KMS-11 (cell line): Measurements from ENCODE around the gene ITFG2.
A peak's percentile ranks its signal among the peaks of the same experiment; 100 is the strongest.

Experiments used
- H2AFZ ChIP-seq: fragments of 200-600 bp; sonication (generic); 2 replicates; pipeline ENCODE4 v1.6.1; 2016; ENCODE audit warnings: antibody characterized with exemption, mixed run types, low read depth
- H3K27ac ChIP-seq: fragments of 200-600 bp; sonication (generic); 2 replicates; pipeline ENCODE4 v1.6.1; 2016; ENCODE audit warnings: mild to moderate bottlenecking, mixed run types
- H3K27me3 ChIP-seq: fragments of 200-600 bp; sonication (generic); 2 replicates; pipeline ENCODE4 v1.6.1; 2017; ENCODE audit warnings: mild to moderate bottlenecking, low read depth, mixed run types, moderate library complexity; ENCODE audit not compliant: insufficient read depth
- H3K36me3 ChIP-seq: fragments of 200-600 bp; sonication (generic); 2 replicates; pipeline ENCODE4 v1.6.1; 2017; ENCODE audit warnings: mild to moderate bottlenecking, mixed run types; ENCODE audit not compliant: insufficient read depth
- H3K4me1 ChIP-seq: fragments of 200-600 bp; sonication (generic); 2 replicates; pipeline ENCODE4 v1.6.1; 2016; ENCODE audit warnings: mild to moderate bottlenecking, low read depth, mixed run types; ENCODE audit not compliant: poor library complexity, severe bottlenecking
- H3K4me2 ChIP-seq: fragments of 200-600 bp; sonication (generic); 2 replicates; pipeline ENCODE4 v1.7.0; 2016; ENCODE audit warnings: mild to moderate bottlenecking, mixed run types
- H3K4me3 ChIP-seq: fragments of 200-600 bp; sonication (generic); IDR thresholded peaks from 2 replicates; pipeline ENCODE4 v1.6.1; 2017; ENCODE audit warnings: low read depth, low read length, mixed read lengths; ENCODE audit not compliant: insufficient read depth
- H3K79me2 ChIP-seq: fragments of 200-600 bp; sonication (generic); 2 replicates; pipeline ENCODE4 v1.6.1; 2016; ENCODE audit warnings: low read depth, mixed run types; ENCODE audit not compliant: insufficient read depth
- H3K9ac ChIP-seq: fragments of 200-600 bp; sonication (generic); 2 replicates; pipeline ENCODE4 v1.6.1; 2016; ENCODE audit warnings: mild to moderate bottlenecking, mixed run types
- H4K20me1 ChIP-seq: fragments of 200-600 bp; sonication (generic); 2 replicates; pipeline ENCODE4 v1.6.1; 2016; ENCODE audit warnings: mild to moderate bottlenecking, mixed run types; ENCODE audit not compliant: insufficient read depth
- TF ChIP-seq, protein P1 (sequence below): fragments of 200-600 bp; sonication (generic); conservative IDR thresholded peaks from 2 replicates; pipeline ENCODE4 v1.6.1; 2017; ENCODE audit warnings: low read depth, mild to moderate bottlenecking, antibody characterized with exemption, low read length, moderate library complexity, mixed read lengths

ITFG2 gene

DNA sequence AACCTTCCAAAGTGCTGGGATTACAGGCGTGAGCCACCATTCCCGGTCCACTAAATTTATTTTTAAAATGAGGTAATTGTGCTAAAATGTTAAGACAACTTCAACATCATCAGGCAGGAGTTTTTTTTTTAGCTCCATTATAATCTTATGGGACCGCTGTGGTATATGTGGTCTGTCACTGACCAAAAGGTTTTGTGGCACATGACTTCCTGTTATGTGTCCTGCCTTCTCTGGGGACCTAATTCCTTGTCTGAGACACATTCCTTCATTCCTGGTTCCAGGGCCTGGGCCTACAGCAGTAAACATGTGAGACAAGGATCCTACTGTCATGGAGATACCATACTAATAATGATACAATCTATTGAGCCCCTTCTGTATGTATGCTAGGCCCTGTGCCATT, 39.5 kb downstream of the ITFG2 start:
- TF ChIP-seq, protein P1, sequence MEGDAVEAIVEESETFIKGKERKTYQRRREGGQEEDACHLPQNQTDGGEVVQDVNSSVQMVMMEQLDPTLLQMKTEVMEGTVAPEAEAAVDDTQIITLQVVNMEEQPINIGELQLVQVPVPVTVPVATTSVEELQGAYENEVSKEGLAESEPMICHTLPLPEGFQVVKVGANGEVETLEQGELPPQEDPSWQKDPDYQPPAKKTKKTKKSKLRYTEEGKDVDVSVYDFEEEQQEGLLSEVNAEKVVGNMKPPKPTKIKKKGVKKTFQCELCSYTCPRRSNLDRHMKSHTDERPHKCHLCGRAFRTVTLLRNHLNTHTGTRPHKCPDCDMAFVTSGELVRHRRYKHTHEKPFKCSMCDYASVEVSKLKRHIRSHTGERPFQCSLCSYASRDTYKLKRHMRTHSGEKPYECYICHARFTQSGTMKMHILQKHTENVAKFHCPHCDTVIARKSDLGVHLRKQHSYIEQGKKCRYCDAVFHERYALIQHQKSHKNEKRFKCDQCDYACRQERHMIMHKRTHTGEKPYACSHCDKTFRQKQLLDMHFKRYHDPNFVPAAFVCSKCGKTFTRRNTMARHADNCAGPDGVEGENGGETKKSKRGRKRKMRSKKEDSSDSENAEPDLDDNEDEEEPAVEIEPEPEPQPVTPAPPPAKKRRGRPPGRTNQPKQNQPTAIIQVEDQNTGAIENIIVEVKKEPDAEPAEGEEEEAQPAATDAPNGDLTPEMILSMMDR: no peak
- H4K20me1 ChIP-seq: no peaks in the 10 kb centered on the region
- no peak overlapping the region for H3K4me2 ChIP-seq
- H3K36me3 ChIP-seq: no peaks in the 10 kb centered on the region
- H3K79me2 ChIP-seq: no peaks in the 10 kb centered on the region
- H3K4me1 ChIP-seq: no peaks in the 10 kb centered on the region
- H3K27me3 ChIP-seq: no peaks in the 10 kb centered on the region
- H3K4me3 ChIP-seq: no peak overlapping the region
- no peak overlapping the region for H3K27ac ChIP-seq
- no peak overlapping the region for H3K9ac ChIP-seq
- no peak overlapping the region for H2AFZ ChIP-seq

DNA sequence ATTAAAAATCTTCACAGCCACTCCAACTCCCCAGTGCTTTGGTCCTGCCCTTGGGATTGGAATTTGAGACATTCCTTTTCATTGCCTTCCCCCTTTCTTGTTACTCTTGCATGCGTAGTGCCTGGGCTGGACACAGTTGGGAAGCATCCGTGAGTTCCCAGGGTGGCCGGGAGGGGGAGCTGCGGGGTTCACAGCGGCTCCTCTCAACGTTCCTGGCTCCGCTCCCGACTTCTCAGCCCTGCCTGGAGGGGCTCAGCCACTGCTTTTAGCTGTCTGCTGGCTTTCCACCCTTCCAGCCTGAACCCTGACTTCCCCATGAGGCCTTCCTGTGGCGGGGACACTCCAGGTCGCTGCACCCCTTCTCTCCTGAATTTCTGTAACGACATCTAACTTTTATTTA, 41.2 kb downstream of the ITFG2 start:
- Histone ChIP-seq H3K9ac (no peak overlapping the region), H3K4me2 (no peak overlapping the region), H3K4me1 (no peaks in the 10 kb centered on the region), H3K79me2 (no peaks in the 10 kb centered on the region), H4K20me1 (no peaks in the 10 kb centered on the region), H3K27me3 (no peaks in the 10 kb centered on the region), H3K4me3 (no peak overlapping the region), H3K27ac (no peak overlapping the region), H3K36me3 (no peaks in the 10 kb centered on the region), H2AFZ (no peak overlapping the region)
- TF ChIP-seq, protein P1: 0 out of 2 replicates have a peak, but pooled peaks have one; percentile 11

DNA sequence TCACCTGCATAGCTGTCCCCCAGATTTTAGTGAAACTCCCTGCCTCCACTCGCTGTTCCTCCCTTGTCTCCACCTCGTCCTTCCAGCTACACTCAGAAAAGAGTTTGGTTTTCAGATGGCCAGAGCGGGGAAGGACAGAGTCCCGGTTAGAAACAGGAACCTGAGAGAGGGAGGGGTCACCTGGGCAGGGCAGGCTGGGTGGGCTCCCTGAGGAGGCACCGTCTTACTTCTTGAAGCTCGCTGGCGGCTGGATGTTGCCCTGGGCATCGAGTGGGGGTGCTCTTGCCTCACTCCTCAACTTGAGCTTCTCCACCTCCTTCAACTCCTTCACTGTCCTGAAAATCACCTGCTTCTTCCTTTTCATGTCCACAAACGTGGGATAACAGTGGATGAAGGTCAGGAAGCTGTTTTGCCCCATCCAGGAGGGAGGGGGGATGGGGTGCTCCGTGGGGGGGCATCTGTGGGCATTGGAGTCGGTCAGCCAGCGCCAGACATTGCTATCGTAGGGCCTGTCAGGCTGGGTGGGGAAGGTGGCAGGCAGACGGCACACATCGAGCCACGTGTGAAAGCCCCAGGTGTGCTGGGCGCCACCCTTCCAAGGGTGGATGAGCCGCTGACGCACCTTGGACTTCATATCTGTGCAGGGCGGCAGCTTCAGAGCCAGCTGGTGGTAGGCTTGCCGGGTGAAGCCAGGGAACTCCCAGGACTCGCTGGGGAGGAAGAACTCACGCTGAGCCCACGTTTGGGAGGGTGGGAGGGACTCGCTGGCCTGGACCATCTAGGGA, 42.4 kb downstream of the ITFG2 start:
- Histone ChIP-seq H3K79me2 (no peaks in the 10 kb centered on the region), H3K27ac (no peak overlapping the region), H3K4me2 (no peak overlapping the region), H3K36me3 (no peaks in the 10 kb centered on the region; the same call in 1 of the 2 replicates), H4K20me1 (no peaks in the 10 kb centered on the region), H2AFZ (no peak overlapping the region), H3K9ac (no peak overlapping the region), H3K27me3 (no peaks in the 10 kb centered on the region), H3K4me3 (no peak overlapping the region), H3K4me1 (no peaks in the 10 kb centered on the region)
- TF ChIP-seq, protein P1: no peak

DNA sequence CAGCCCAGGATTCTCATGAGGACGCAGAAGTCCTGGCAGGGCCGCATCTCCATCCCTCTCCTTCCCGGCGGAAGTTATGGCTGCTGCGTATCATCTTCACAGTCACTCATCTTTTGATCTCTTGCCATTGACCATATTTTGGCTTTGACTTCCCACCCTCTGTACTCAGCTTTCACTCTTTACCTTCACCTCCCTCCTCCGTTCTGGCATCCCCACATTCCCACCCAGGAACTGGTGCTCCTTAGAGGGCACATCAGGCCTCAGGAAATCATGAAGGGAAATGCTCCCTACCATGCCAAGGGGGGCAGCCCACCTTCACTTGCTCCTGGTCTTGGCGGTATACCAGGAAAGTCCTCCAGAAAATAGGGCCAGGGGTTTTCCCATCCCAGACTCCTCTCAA, 43.1 kb downstream of the ITFG2 start:
- no peak overlapping the region for H3K4me3 ChIP-seq
- no peaks in the 10 kb centered on the region for H4K20me1 ChIP-seq
- no peak overlapping the region for H3K4me2 ChIP-seq
- no peaks in the 10 kb centered on the region for H3K79me2 ChIP-seq
- no peak overlapping the region for H2AFZ ChIP-seq
- H3K36me3 ChIP-seq: no peaks in the 10 kb centered on the region; the same call in 1 of the 2 replicates
- H3K9ac ChIP-seq: no peak overlapping the region
- no peak overlapping the region for H3K27ac ChIP-seq
- TF ChIP-seq, protein P1: no peak
- H3K4me1 ChIP-seq: no peaks in the 10 kb centered on the region
- no peaks in the 10 kb centered on the region for H3K27me3 ChIP-seq
